GM23248 (cell line): ENCODE measurements around the gene POC1A. TPM values are rescaled to one million over a fixed set of nuclear protein-coding genes. Genes with fewer than 3 reads are reported as not detected.

ENCODE experiments used
- DNase-seq: peaks from one replicate; pipeline ENCODE4 v3.0.0-alpha.2; 2015
- H2AFZ ChIP-seq: fragments of 200-600 bp; sonication (generic); 2 replicates; pipeline ENCODE4 v1.6.1; 2016; ENCODE audit warnings: antibody characterized with exemption
- H3F3A ChIP-seq: fragments of 200-600 bp; sonication (generic); 2 replicates; pipeline ENCODE4 v1.6.1; 2016; ENCODE audit warnings: mild to moderate bottlenecking, antibody characterized with exemption, mixed run types; ENCODE audit not compliant: insufficient read depth
- H3K27ac ChIP-seq: fragments of 200-600 bp; sonication (generic); 2 replicates; pipeline ENCODE4 v1.5.1; 2016; ENCODE audit warnings: mild to moderate bottlenecking
- H3K27me3 ChIP-seq: fragments of 200-600 bp; sonication (generic); replicated peaks from 2 replicates; pipeline ENCODE4 v1.6.1; 2016; ENCODE audit warnings: mild to moderate bottlenecking; ENCODE audit not compliant: insufficient read depth
- H3K36me3 ChIP-seq: fragments of 200-600 bp; sonication (generic); 2 replicates; pipeline ENCODE4 v1.6.1; 2016; ENCODE audit warnings: low read depth, mild to moderate bottlenecking
- H3K4me1 ChIP-seq: fragments of 200-600 bp; sonication (generic); 2 replicates; pipeline ENCODE4 v1.6.1; 2016; ENCODE audit warnings: mild to moderate bottlenecking; ENCODE audit not compliant: insufficient read depth
- H3K4me2 ChIP-seq: fragments of 200-600 bp; sonication (generic); one replicate; pipeline ENCODE4 v1.6.1; 2016; ENCODE audit warnings: mild to moderate bottlenecking; ENCODE audit not compliant: unreplicated experiment
- H3K4me3 ChIP-seq: fragments of 200-600 bp; sonication (generic); 2 replicates; pipeline ENCODE4 v1.5.1; 2016; ENCODE audit warnings: mild to moderate bottlenecking
- H3K79me2 ChIP-seq: fragments of 200-600 bp; sonication (generic); 2 replicates; pipeline ENCODE4 v1.6.1; 2016; ENCODE audit warnings: mild to moderate bottlenecking; ENCODE audit not compliant: insufficient read depth
- H3K9ac ChIP-seq: fragments of 200-600 bp; sonication (generic); 2 replicates; pipeline ENCODE4 v1.6.1; 2016; ENCODE audit warnings: mild to moderate bottlenecking
- H3K9me2 ChIP-seq: fragments of 200-600 bp; sonication (generic); 2 replicates; pipeline ENCODE4 v1.6.1; 2016; ENCODE audit warnings: mixed run types, mild to moderate bottlenecking, moderate library complexity; ENCODE audit not compliant: insufficient read depth
- H3K9me3 ChIP-seq: fragments of 200-600 bp; sonication (generic); one replicate; pipeline ENCODE4 v1.6.1; 2017; ENCODE audit warnings: low read depth
- H4K20me1 ChIP-seq: fragments of 200-600 bp; sonication (generic); 2 replicates; pipeline ENCODE4 v1.6.0; 2016; ENCODE audit not compliant: insufficient read depth
- EZH2 ChIP-seq: fragments of 200-600 bp; sonication (generic); IDR thresholded peaks from 2 replicates; pipeline ENCODE4 v1.6.1; 2018; ENCODE audit warnings: antibody characterized with exemption, mild to moderate bottlenecking; ENCODE audit not compliant: insufficient read depth, poor library complexity, severe bottlenecking
- EZH2phosphoT487 ChIP-seq: fragments of 200-600 bp; sonication (generic); IDR thresholded peaks from 2 replicates; pipeline ENCODE4 v1.6.1; 2018; ENCODE audit warnings: antibody characterized with exemption, moderate library complexity, mild to moderate bottlenecking, low read depth; ENCODE audit not compliant: insufficient read depth
- WGBS, 2 experiments: methylation state at CpG; one replicate each; pipeline ENCODE4 v1.1.6; 2015 to 2017; ENCODE audit warnings: low lambda C conversion rate in 2 of 2, low coverage in 1 of 2; ENCODE audit errors: missing lambda C conversion rate in 2 of 2; 5-methylcytosine and 5-hydroxymethylcytosine counted together
- in situ Hi-C: fragments of 300-500 bp; cut with MboI; formaldehyde crosslinking; loops from 2 replicates; pipeline ENCODE4 v1.15.0; 2020
- polyA plus RNA-seq: library from polyadenylated mRNA; unstranded; fragments of >200 nt; fragmentation: Nextera tagmentation; extraction: Ambion mirVana; gene quantifications from 2 replicates; pipeline ENCODE4 v1.2.1, GENCODE V29; 2016
- total RNA-seq: library from RNA; depleted of rRNA; stranded (reverse); fragments of >200 nt; shearing (Covaris generic); gene quantifications from 2 replicates; pipeline ENCODE4 v1.2.3, GENCODE V29; 2014

Gene POC1A
- total and polyA plus RNA-seq, 2 experiments from 2014 or later, result 5.2 to 11.0 TPM

DNA sequence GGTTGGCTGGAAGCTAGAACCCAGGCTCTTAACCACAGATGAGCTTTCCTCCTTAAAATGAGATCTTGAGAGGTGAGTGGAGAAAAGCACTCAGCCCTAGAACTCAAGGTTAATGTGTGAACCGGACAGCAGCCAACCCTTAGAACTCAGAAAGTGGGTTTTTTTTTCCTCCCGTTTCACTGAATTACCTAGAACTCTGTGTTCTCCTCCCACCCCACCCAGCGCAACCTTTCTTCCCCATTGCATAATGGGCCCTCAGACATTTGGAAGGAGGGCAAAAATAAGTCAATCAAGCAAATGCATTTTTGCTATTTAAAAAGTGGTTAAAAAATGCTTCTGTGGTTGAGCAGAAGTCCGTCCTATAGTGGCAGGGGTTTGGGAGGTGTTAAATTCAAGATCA is 36.7 kb downstream of the POC1A start:
- no peaks in the 10 kb centered on the region for H3K79me2 ChIP-seq
- H4K20me1 ChIP-seq, result no peaks in the 10 kb centered on the region
- H3K9me3 ChIP-seq, result no peaks in the 10 kb centered on the region
- no peaks in the 10 kb centered on the region for H3K36me3 ChIP-seq
- in situ Hi-C loops, result loop anchor here (10.0 kb wide), 1 partner anchor 113 kb away; no protein-coding TSS in a partner anchor
- no peak for DNase-seq
- no peaks in the 10 kb centered on the region for H3F3A ChIP-seq
- WGBS, 2 experiments, result 77 to 81% methylated on average over 4 of the region's 4 CpGs
- H3K4me3 ChIP-seq, result no peak overlapping the region
- peaks cover 7% of the 10 kb centered on the region for H3K4me1 ChIP-seq
- no peak overlapping the region for H2AFZ ChIP-seq
- no peak overlapping the region for H3K9ac ChIP-seq
- no peak overlapping the region for H3K4me2 ChIP-seq
- no peaks in the 10 kb centered on the region for H3K27me3 ChIP-seq
- TF ChIP-seq EZH2 (no peak), EZH2phosphoT487 (no peak)
- H3K27ac ChIP-seq, result no peak overlapping the region
- H3K9me2 ChIP-seq, result no peaks in the 10 kb centered on the region

DNA sequence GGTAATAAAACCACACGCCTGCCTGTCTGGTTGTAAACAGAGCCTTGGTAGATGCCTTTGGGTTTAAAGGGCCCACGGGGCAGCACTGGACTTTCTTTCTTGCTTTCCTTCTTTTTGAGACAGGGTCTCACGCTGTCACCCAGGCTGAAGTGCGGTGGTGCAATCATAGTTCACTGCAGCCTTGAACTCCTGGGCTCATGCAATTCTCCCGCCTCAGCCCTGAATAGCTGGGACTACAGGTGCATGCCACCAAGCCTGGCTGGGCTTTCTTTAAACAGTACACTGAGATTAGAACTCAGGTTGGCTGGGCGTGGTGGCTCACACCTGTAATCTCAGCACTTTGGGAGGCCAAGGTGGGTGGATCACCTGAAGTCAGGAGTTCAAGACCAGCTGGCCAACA is 42.2 kb downstream of the POC1A start:
- Histone ChIP-seq H3K4me2 (no peak overlapping the region), H3K4me1 (no peaks in the 10 kb centered on the region), H3K27ac (no peak overlapping the region), H3K36me3 (no peaks in the 10 kb centered on the region), H3K79me2 (no peaks in the 10 kb centered on the region), H3F3A (no peaks in the 10 kb centered on the region), H2AFZ (no peak overlapping the region), H3K9ac (no peak overlapping the region), H3K27me3 (no peaks in the 10 kb centered on the region), H3K9me2 (no peaks in the 10 kb centered on the region), H4K20me1 (no peaks in the 10 kb centered on the region), H3K4me3 (no peak overlapping the region), H3K9me3 (no peaks in the 10 kb centered on the region)
- TF ChIP-seq EZH2phosphoT487 (no peak), EZH2 (no peak)
- DNase-seq, result no peak
- 93 to 96% methylated on average over 6 of the region's 6 CpGs for WGBS, 2 experiments
- in situ Hi-C loops, result loop anchor here (10.0 kb wide), 1 partner anchor 107 kb away; no protein-coding TSS in a partner anchor

DNA sequence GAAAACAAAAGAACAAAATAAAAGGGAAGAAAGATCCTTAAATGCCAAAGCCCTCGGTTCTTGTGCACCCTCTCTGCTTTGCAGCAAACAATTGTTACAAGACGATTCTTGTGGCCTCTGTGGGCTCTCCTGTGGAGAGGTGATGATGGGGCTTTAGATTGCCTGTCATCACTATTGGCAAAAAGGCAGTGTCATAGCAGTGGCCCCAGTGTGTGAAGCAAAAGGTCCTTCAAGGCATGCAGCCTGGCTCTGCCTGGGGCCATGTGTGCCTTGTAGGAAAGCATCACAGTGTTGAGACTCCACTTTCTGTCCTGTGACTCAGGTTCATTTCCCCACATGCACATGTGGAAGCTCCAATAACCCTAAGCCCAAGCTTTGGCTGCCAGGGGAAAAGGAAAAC is 43.7 kb downstream of the POC1A start:
- 78 to 98% methylated on average over 2 of the region's 2 CpGs for WGBS, 2 experiments
- Histone ChIP-seq H3F3A (no peaks in the 10 kb centered on the region), H4K20me1 (no peaks in the 10 kb centered on the region), H3K9me2 (no peaks in the 10 kb centered on the region), H2AFZ (no peak overlapping the region), H3K4me3 (no peak overlapping the region), H3K9ac (no peak overlapping the region), H3K79me2 (no peaks in the 10 kb centered on the region), H3K27me3 (no peaks in the 10 kb centered on the region), H3K36me3 (no peaks in the 10 kb centered on the region), H3K4me1 (no peaks in the 10 kb centered on the region), H3K9me3 (no peaks in the 10 kb centered on the region), H3K27ac (no peak overlapping the region), H3K4me2 (no peak overlapping the region)
- no peak for DNase-seq
- in situ Hi-C loops, result loop anchor here (10.0 kb wide), 1 partner anchor 106 kb away; no protein-coding TSS in a partner anchor
- no peak for TF ChIP-seq EZH2phosphoT487

DNA sequence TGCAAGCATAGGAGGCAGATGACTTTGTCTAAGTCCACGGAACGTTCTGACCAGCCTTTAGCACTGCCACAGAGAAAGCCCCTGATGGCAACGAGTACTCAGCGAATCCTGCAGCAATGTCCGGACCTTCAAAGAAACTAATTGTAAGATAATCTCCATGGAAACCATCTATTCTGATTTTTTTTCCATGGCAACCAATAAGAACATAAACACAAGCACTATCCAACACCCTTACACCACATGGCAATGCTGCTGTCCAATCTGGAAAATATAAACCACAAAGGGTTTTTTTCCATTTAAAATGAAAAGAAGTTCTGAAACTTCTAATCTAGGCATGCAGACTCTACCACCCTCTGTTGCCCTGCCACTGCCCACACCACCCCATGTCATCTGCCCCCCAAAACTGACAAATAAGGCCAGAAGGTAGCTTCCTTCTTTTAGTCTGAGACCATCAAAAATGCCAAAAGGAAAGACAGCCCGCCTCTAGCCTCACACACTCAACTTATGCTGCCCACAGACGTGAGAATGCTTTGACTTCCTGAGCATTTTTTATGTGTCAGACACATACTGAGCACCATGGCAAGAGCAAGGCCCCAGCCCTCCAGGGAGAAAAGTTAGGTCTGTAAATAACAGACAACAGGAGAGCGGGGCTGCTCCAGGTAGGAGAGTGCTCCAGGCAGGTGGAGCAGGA is 44.5 kb downstream of the POC1A start:
- in situ Hi-C loops, result loop anchor here (10.0 kb wide), 1 partner anchor 105 kb away; no protein-coding TSS in a partner anchor

More for the DNA sequence above, 44.5 kb downstream of the POC1A start:
- Histone ChIP-seq H2AFZ (no peak overlapping the region), H4K20me1 (no peaks in the 10 kb centered on the region), H3K9me3 (no peaks in the 10 kb centered on the region), H3K27ac (no peak overlapping the region), H3K4me2 (no peak overlapping the region), H3F3A (no peaks in the 10 kb centered on the region), H3K36me3 (no peaks in the 10 kb centered on the region), H3K4me3 (no peak overlapping the region), H3K9me2 (no peaks in the 10 kb centered on the region), H3K4me1 (no peaks in the 10 kb centered on the region), H3K79me2 (no peaks in the 10 kb centered on the region), H3K27me3 (no peaks in the 10 kb centered on the region), H3K9ac (no peak overlapping the region)
- 90 to 93% methylated on average over 8 of the region's 8 CpGs for WGBS, 2 experiments
- TF ChIP-seq EZH2, result no peak
- TF ChIP-seq EZH2phosphoT487, result no peak
- no peak for DNase-seq
